HG02798 (cell line): ENCODE measurements around the gene SORCS1.
A peak's percentile ranks its signal among the peaks of the same experiment; 100 is the strongest.

Experiments
- ATAC-seq: cut with Tn5 transposase; IDR thresholded peaks from one replicate; pipeline ENCODE4 v1.9.1; 2021; ENCODE audit warnings: mild to moderate bottlenecking; ENCODE audit not compliant: unreplicated experiment, poor library complexity

The SORCS1 gene

GRCh38 chr10:106771154-106771553 is 393.4 kb downstream of the SORCS1 start:
- no peak for ATAC-seq

GRCh38 chr10:106768204-106768603 is 396.3 kb downstream of the SORCS1 start:
- no peak for ATAC-seq

- no peak for ATAC-seq
These were observed 398.6 kb downstream of the SORCS1 start for GRCh38 chr10:106765928-106766327.

- no peak for ATAC-seq
These were observed 399.2 kb downstream of the SORCS1 start for GRCh38 chr10:106765241-106765754.

- no peak for ATAC-seq
These were observed 400.1 kb downstream of the SORCS1 start for GRCh38 chr10:106764360-106764759.

GRCh38 chr10:106761906-106762305 is 402.6 kb downstream of the SORCS1 start:
- no peak for ATAC-seq

- no peak for ATAC-seq
These were observed 407.0 kb downstream of the SORCS1 start for GRCh38 chr10:106757521-106757920.

GRCh38 chr10:106751091-106751490 is 413.4 kb downstream of the SORCS1 start:
- ATAC-seq: no peak

GRCh38 chr10:106746868-106747267 is 417.6 kb downstream of the SORCS1 start:
- no peak for ATAC-seq

GRCh38 chr10:106741006-106741530 is 423.4 kb downstream of the SORCS1 start:
- no peak for ATAC-seq

- no peak for ATAC-seq
These were observed 424.4 kb downstream of the SORCS1 start for GRCh38 chr10:106740071-106740470.

GRCh38 chr10:106734220-106734619 is 430.3 kb downstream of the SORCS1 start:
- no peak for ATAC-seq

GRCh38 chr10:106728232-106728631 is 436.3 kb downstream of the SORCS1 start:
- ATAC-seq: no peak

- ATAC-seq: no peak
These were observed 437.3 kb downstream of the SORCS1 start for GRCh38 chr10:106727170-106727569.

GRCh38 chr10:106722524-106722923 is 442.0 kb downstream of the SORCS1 start:
- ATAC-seq: no peak

- no peak for ATAC-seq
These were observed 443.8 kb downstream of the SORCS1 start for GRCh38 chr10:106720683-106721082.

- no peak for ATAC-seq
These were observed 448.1 kb downstream of the SORCS1 start for GRCh38 chr10:106716381-106716780.

GRCh38 chr10:106714734-106715555 is 449.6 kb downstream of the SORCS1 start:
- no peak for ATAC-seq

- no peak for ATAC-seq
These were observed 450.7 kb downstream of the SORCS1 start for GRCh38 chr10:106713846-106714245.

GRCh38 chr10:106712988-106713387 is 451.5 kb downstream of the SORCS1 start:
- no peak for ATAC-seq

- peak; percentile 85 for ATAC-seq
These were observed 453.1 kb downstream of the SORCS1 start for GRCh38 chr10:106711313-106711906.
